OCI-LY3 (cell line): Measurements from ENCODE around the gene PSEN1.

Experiments used
- H2AFZ ChIP-seq: fragments of 200-600, 300-600 bp; shearing (Covaris generic); 2 replicates; pipeline ENCODE4 v1.6.0; 2014; ENCODE audit warnings: antibody characterized with exemption, low read depth, low read length
- H3K27ac ChIP-seq: fragments of 200-600, 300-600 bp; sonication (generic); 2 replicates; pipeline ENCODE4 v1.5.1; 2014; ENCODE audit warnings: mild to moderate bottlenecking, low read length, moderate library complexity, mixed read lengths
- H3K27me3 ChIP-seq: fragments of 200-600, 300-600 bp; sonication (generic); 2 replicates; pipeline ENCODE4 v1.6.1; 2014; ENCODE audit warnings: low read depth, low read length, mixed read lengths
- H3K36me3 ChIP-seq: fragments of 200-600, 300-600 bp; sonication (generic); replicated peaks from 2 replicates; pipeline ENCODE3; 2014; ENCODE audit warnings: low read depth, low read length, mixed read lengths
- H3K4me1 ChIP-seq: fragments of 300-600, 200-600 bp; sonication (generic); 2 replicates; pipeline ENCODE4 v1.6.1; 2014; ENCODE audit warnings: low read length, mixed read lengths
- H3K4me2 ChIP-seq: fragments of 200-600, 300-600 bp; sonication (generic); 2 replicates; pipeline ENCODE4 v1.6.1; 2014; ENCODE audit warnings: low read length, mixed read lengths
- H3K4me3 ChIP-seq: fragments of 300-600, 200-600 bp; sonication (generic); 2 replicates; pipeline ENCODE4 v1.5.1; 2014; ENCODE audit warnings: antibody characterized with exemption, mild to moderate bottlenecking, low read length, moderate library complexity
- H3K79me2 ChIP-seq: fragments of 300-600, 200-600 bp; shearing (Covaris generic); 2 replicates; pipeline ENCODE4 v1.6.1; 2014; ENCODE audit warnings: mild to moderate bottlenecking, low read length, mixed read lengths
- H3K9ac ChIP-seq: fragments of 300-600, 200-600 bp; shearing (Covaris generic); 2 replicates; pipeline ENCODE4 v1.6.0; 2014; ENCODE audit warnings: mild to moderate bottlenecking, low read length, moderate library complexity
- H3K9me3 ChIP-seq: fragments of 200-600, 300-600 bp; shearing (Covaris generic); 2 replicates; pipeline ENCODE4 v1.6.1; 2014; ENCODE audit warnings: low read length, mixed read lengths; ENCODE audit not compliant: insufficient read depth
- H4K20me1 ChIP-seq: fragments of 200-600, 300-600 bp; sonication (generic); 2 replicates; pipeline ENCODE4 v1.6.1; 2016; ENCODE audit warnings: low read length, mixed read lengths; ENCODE audit not compliant: insufficient read depth
- EZH2phosphoT487 ChIP-seq: fragments of 200-600 bp; shearing (Covaris generic); IDR thresholded peaks from 2 replicates; pipeline ENCODE4 v1.6.1; 2018; ENCODE audit warnings: antibody characterized with exemption, mixed run types, low read depth
- TF ChIP-seq, protein P1 (sequence below): fragments of 200-600, 300-600 bp; sonication (generic); IDR thresholded peaks from 2 replicates; pipeline ENCODE4 v1.5.1; 2014; ENCODE audit warnings: antibody characterized with exemption, low read length, low read depth

The PSEN1 gene

DNA sequence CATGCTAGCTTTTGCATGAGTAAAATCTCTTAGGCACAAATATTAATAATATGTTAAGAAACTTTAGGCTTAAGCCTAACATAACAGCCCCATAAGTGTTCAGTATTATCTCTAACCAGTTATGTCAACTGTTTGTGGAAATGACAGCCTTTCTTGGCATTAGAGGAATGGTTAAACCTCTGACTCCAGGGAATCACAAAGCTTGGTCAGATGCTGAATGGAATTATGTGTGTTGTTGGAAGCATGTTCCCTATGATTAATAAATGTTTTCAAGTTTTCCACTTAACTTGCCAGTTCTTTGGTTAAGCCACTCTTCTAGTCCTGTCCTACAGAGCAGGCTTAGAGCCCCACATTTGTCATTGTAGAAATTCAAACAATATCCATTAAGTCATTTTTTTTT is 17.0 kb downstream of the PSEN1 start:
- Histone ChIP-seq H3K36me3 (peaks cover 19% of the 10 kb centered on the region), H4K20me1 (no peaks in the 10 kb centered on the region), H3K79me2 (no peaks in the 10 kb centered on the region), H3K27me3 (no peaks in the 10 kb centered on the region), H3K4me1 (no peaks in the 10 kb centered on the region), H2AFZ (no peak overlapping the region), H3K4me2 (no peak overlapping the region), H3K27ac (no peak overlapping the region), H3K4me3 (no peak overlapping the region), H3K9ac (no peak overlapping the region), H3K9me3 (no peaks in the 10 kb centered on the region)
- TF ChIP-seq EZH2phosphoT487: no peak
- TF ChIP-seq, protein P1, sequence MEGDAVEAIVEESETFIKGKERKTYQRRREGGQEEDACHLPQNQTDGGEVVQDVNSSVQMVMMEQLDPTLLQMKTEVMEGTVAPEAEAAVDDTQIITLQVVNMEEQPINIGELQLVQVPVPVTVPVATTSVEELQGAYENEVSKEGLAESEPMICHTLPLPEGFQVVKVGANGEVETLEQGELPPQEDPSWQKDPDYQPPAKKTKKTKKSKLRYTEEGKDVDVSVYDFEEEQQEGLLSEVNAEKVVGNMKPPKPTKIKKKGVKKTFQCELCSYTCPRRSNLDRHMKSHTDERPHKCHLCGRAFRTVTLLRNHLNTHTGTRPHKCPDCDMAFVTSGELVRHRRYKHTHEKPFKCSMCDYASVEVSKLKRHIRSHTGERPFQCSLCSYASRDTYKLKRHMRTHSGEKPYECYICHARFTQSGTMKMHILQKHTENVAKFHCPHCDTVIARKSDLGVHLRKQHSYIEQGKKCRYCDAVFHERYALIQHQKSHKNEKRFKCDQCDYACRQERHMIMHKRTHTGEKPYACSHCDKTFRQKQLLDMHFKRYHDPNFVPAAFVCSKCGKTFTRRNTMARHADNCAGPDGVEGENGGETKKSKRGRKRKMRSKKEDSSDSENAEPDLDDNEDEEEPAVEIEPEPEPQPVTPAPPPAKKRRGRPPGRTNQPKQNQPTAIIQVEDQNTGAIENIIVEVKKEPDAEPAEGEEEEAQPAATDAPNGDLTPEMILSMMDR: no peak

DNA sequence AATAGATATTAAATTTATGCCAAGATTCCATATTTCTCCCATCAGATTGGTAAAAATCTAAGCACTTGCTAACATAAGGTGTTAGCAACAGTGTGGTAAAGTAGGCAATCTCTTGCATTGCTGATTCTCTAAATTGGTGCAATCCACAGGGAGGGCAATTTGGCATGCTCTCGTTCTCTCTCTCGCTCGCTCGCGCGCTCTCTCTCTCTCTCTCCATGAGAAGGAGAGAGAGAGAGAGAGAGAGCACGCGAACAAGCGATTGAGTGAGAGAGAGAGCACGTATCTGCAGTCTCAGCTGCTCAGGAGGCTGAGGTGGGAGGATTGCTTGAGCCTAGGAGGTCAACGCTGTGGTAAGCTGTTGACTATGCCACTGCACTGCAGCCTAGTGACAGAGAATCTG is 25.9 kb downstream of the PSEN1 start:
- H3K4me1 ChIP-seq: no peaks in the 10 kb centered on the region
- no peak overlapping the region for H3K27ac ChIP-seq
- no peaks in the 10 kb centered on the region for H4K20me1 ChIP-seq
- H3K9me3 ChIP-seq: no peaks in the 10 kb centered on the region
- TF ChIP-seq, protein P1: no peak
- TF ChIP-seq EZH2phosphoT487: no peak
- no peak overlapping the region for H3K4me2 ChIP-seq
- H3K4me3 ChIP-seq: no peak overlapping the region
- no peak overlapping the region for H2AFZ ChIP-seq
- H3K36me3 ChIP-seq: peaks cover 16% of the 10 kb centered on the region
- no peaks in the 10 kb centered on the region for H3K27me3 ChIP-seq
- H3K79me2 ChIP-seq: no peaks in the 10 kb centered on the region
- H3K9ac ChIP-seq: no peak overlapping the region

DNA sequence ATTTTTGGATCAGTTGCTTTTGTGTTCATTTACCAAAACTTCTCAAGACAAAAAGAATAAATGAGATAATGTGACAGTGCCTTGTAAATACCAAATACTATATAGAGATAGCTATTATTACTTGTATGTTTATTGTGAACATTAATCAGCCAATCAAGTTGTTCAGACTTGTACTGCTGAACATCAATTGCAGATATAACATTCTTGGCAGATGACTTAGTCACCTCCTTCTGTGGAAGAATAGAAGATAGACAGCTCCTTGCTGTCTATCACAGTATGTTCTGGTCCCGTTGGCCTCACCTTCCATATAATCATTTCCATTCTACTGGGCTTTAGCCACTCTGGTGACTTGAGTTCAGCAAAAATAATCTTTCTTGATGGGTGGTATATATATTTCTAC is 30.1 kb downstream of the PSEN1 start:
- no peak overlapping the region for H3K4me2 ChIP-seq
- H4K20me1 ChIP-seq: no peaks in the 10 kb centered on the region; the same call in 1 of the 2 replicates

DNA sequence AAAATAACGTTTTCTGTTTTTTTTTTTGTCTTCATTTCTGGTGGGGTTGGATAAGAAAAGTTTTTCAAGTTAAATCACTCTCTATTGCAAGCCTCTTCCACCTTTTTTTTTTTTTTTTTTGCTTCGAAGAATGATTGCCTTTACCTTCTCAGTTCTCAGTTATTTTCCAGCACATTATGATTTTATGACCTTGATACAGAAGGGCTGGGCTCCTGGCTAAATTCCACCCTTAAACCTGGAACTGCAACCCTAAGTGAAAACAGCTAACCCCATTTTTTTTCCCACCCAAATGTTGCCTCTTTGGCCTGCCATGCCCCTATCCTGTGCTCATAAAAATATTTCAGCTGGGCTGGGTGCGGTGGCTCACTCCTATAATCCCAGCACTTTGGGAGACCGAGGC is 31.4 kb downstream of the PSEN1 start:
- no peaks in the 10 kb centered on the region for H3K27me3 ChIP-seq
- no peak overlapping the region for H3K4me3 ChIP-seq
- H4K20me1 ChIP-seq: no peaks in the 10 kb centered on the region; the same call in 1 of the 2 replicates
- H3K9me3 ChIP-seq: no peaks in the 10 kb centered on the region
- H3K36me3 ChIP-seq: peaks cover 23% of the 10 kb centered on the region
- H3K9ac ChIP-seq: no peak overlapping the region
- no peak overlapping the region for H3K27ac ChIP-seq
- TF ChIP-seq, protein P1: no peak
- TF ChIP-seq EZH2phosphoT487: no peak
- H3K79me2 ChIP-seq: no peaks in the 10 kb centered on the region
- H3K4me2 ChIP-seq: no peak overlapping the region
- no peak overlapping the region for H2AFZ ChIP-seq
- no peaks in the 10 kb centered on the region for H3K4me1 ChIP-seq

More for the DNA sequence above, 30.1 kb downstream of the PSEN1 start:
- Histone ChIP-seq H3K79me2 (no peaks in the 10 kb centered on the region), H3K4me3 (no peak overlapping the region), H3K9ac (no peak overlapping the region), H2AFZ (no peak overlapping the region), H3K27me3 (no peaks in the 10 kb centered on the region), H3K27ac (no peak overlapping the region), H3K36me3 (peaks cover 16% of the 10 kb centered on the region), H3K4me1 (no peaks in the 10 kb centered on the region), H3K9me3 (no peaks in the 10 kb centered on the region)
- TF ChIP-seq, protein P1: no peak
- no peak for TF ChIP-seq EZH2phosphoT487
